Endothelial cell of umbilical vein (primary cell): ENCODE measurements around the gene ZNF454. TPM values are rescaled to one million over a fixed set of nuclear protein-coding genes. Genes with fewer than 3 reads are reported as not detected.

Experiments
- BruUV-seq: library from RNA; stranded (reverse); fragments of 400-500 nt; replicated peaks from 2 replicates; lab custom pipeline; 2021; lab: Mats Ljungman, UMichigan
- CTCF ChIA-PET: fragments of 300-600, 350-600 bp; sonication (Branson Sonifier 250); formaldehyde crosslinking; loops from one replicate; lab custom pipeline; 2021; ENCODE audit warnings: antibody characterized with exemption, inconsistent platforms; lab: Charles Lee
- POLR2A ChIA-PET: fragments of 300-600, 350-600 bp; sonication (Branson Sonifier 250); formaldehyde crosslinking; loops from one replicate; lab custom pipeline; 2021; ENCODE audit warnings: antibody characterized with exemption, inconsistent platforms; lab: Charles Lee
- DNase-seq: peaks from one replicate; pipeline ENCODE4 v3.0.0-alpha.2; 2011; ENCODE audit warnings: low read depth, low spot score
- FAIRE-seq: peaks from 2 replicates; lab custom pipeline; 2011; peaks lifted over from hg19 to GRCh38; lab: Jason Lieb, UNC
- H2AFZ ChIP-seq: 2 replicates; pipeline ENCODE4 v1.6.0; 2012; ENCODE audit warnings: low read depth, low read length, control low read depth, inconsistent platforms
- H3K27ac ChIP-seq: 2 replicates; pipeline ENCODE4 v1.5.1; 2011; ENCODE audit warnings: low read depth, mild to moderate bottlenecking, control low read depth, low read length, moderate library complexity; ENCODE audit not compliant: insufficient read depth
- H3K27me3 ChIP-seq, 2 experiments: 2 replicates each; pipeline versions ENCODE4 v1.6.0 to v1.6.1; 2011; ENCODE audit warnings: low read length in 2 of 2, mixed read lengths in 1 of 2; ENCODE audit not compliant: control insufficient read depth in 2 of 2, insufficient read depth in 2 of 2
- H3K36me3 ChIP-seq, 2 experiments: 2 replicates in 1 of 2; 3 replicates in 1 of 2; pipeline ENCODE4 v1.5.1; 2011; ENCODE audit warnings: low read length in 2 of 2, mild to moderate bottlenecking in 1 of 2, moderate library complexity in 1 of 2; ENCODE audit not compliant: control insufficient read depth in 2 of 2, insufficient read depth in 2 of 2; ENCODE audit errors: extremely low read depth in 1 of 2
- H3K4me1 ChIP-seq: 3 replicates; pipeline ENCODE4 v1.5.1; 2011; ENCODE audit warnings: mild to moderate bottlenecking, low read length; ENCODE audit not compliant: control insufficient read depth, insufficient read depth; ENCODE audit errors: extremely low read depth
- H3K4me2 ChIP-seq: 2 replicates; pipeline ENCODE4 v1.6.1; 2011; ENCODE audit warnings: low read length, control low read depth, mixed read lengths; ENCODE audit not compliant: insufficient read depth
- H3K4me3 ChIP-seq, 3 experiments: fragments of 200-600 bp in 1 of 3; sonication (generic), shearing (Covaris generic) in 1 of 3; replicated peaks in 1 of 3; 2 replicates each; pipeline ENCODE4 v1.5.1; 2011 to 2016; ENCODE audit warnings: control low read depth in 3 of 3, low read length in 3 of 3, mild to moderate bottlenecking in 2 of 3, inconsistent platforms in 1 of 3, low read depth in 1 of 3, moderate library complexity in 1 of 3; ENCODE audit not compliant: insufficient read depth in 1 of 3
- H3K79me2 ChIP-seq: 2 replicates; pipeline ENCODE4 v1.6.0; 2012; ENCODE audit warnings: low read length, inconsistent platforms; ENCODE audit not compliant: control insufficient read depth, insufficient read depth
- H3K9ac ChIP-seq: replicated peaks from 2 replicates; pipeline ENCODE3; 2011; ENCODE audit warnings: low read length, control low read depth; ENCODE audit not compliant: insufficient read depth; ENCODE audit errors: extremely low read depth
- H3K9me1 ChIP-seq: replicated peaks from 3 replicates; pipeline ENCODE4 v1.6.0; 2011; ENCODE audit warnings: mild to moderate bottlenecking, low read length; ENCODE audit not compliant: control insufficient read depth, insufficient read depth; ENCODE audit errors: extremely low read depth
- H3K9me3 ChIP-seq: replicated peaks from 2 replicates; pipeline ENCODE4 v1.5.1; 2012; ENCODE audit warnings: low read length, inconsistent platforms; ENCODE audit not compliant: control insufficient read depth, insufficient read depth
- H4K20me1 ChIP-seq: replicated peaks from 2 replicates; pipeline ENCODE3; 2011; ENCODE audit warnings: mild to moderate bottlenecking, low read length; ENCODE audit not compliant: control insufficient read depth, insufficient read depth; ENCODE audit errors: extremely low read depth
- CTCF ChIP-seq, 2 donors: IDR thresholded peaks; 1 replicate in 1 of 2; 2 replicates in 1 of 2; pipeline ENCODE4 v1.5.1; 2011; ENCODE audit warnings: low read length in 2 of 2, mild to moderate bottlenecking in 2 of 2, moderate library complexity in 2 of 2, control low read depth in 1 of 2, inconsistent platforms in 1 of 2, low read depth in 1 of 2; ENCODE audit not compliant: insufficient read depth in 1 of 2; ENCODE audit errors: extremely low read depth in 1 of 2
- EZH2 ChIP-seq: IDR thresholded peaks from 2 replicates; pipeline ENCODE4 v1.6.1; 2012; ENCODE audit warnings: borderline replicate concordance, low read depth, mild to moderate bottlenecking, moderate library complexity, low read length, inconsistent platforms; ENCODE audit not compliant: severe bottlenecking
- FOS ChIP-seq: IDR thresholded peaks from 2 replicates; pipeline ENCODE4 v1.6.1; 2011; ENCODE audit warnings: mild to moderate bottlenecking, low read length, moderate library complexity, borderline replicate concordance; ENCODE audit not compliant: insufficient read depth
- GATA2 ChIP-seq: IDR thresholded peaks from 2 replicates; pipeline ENCODE4 v1.7.0; 2011; ENCODE audit warnings: low read depth, mild to moderate bottlenecking, moderate library complexity, mixed read lengths, low read length; ENCODE audit not compliant: insufficient read length, insufficient read depth
- JUN ChIP-seq: IDR thresholded peaks from 2 replicates; pipeline ENCODE4 v1.6.1; 2011; ENCODE audit warnings: borderline replicate concordance, low read depth; ENCODE audit not compliant: insufficient read length, insufficient read depth
- MYC ChIP-seq: IDR thresholded peaks from one replicate; pipeline ENCODE4 v1.6.1; 2011; ENCODE audit warnings: mild to moderate bottlenecking, low read depth, low read length
- POLR2A ChIP-seq: IDR thresholded peaks from 2 replicates; pipeline ENCODE4 v1.6.1; 2012; ENCODE audit warnings: low read depth, mild to moderate bottlenecking, control low read depth, low read length
- POLR2AphosphoS5 ChIP-seq: IDR thresholded peaks from 2 replicates; pipeline ENCODE4 v1.6.1; 2012; ENCODE audit warnings: low read depth, mild to moderate bottlenecking, control low read depth, low read length, moderate library complexity; ENCODE audit not compliant: insufficient read depth
- dilution Hi-C: fragments of 300-500 bp; cut with MboI; formaldehyde crosslinking; loops from one replicate; pipeline ENCODE4 v1.15.0; 2019; ENCODE audit warnings: low sequenced_read_pairs; ENCODE audit not compliant: extremely low pct_ligation_motif_present
- intact Hi-C: fragments of 100-400 bp; cut with micrococcal nuclease; formaldehyde crosslinking; loops from one replicate; pipeline ENCODE4 v1.10.0; 2022
- polyA plus RNA-seq, 4 experiments: library from polyadenylated mRNA; depleted of rRNA in 3 of 4; stranded (reverse) in 3 of 4; unstranded in 1 of 4; fragments of >200 nt; gene quantifications; 2 replicates each; pipeline versions ENCODE4 v1.2.1 to v1.2.3, GENCODE V29; 2011 to 2012; ENCODE audit warnings: missing spikeins in 1 of 4
- total RNA-seq: library from RNA; stranded (reverse); gene quantifications from 2 replicates; pipeline ENCODE4 v1.2.3, GENCODE V29; 2021
- TF ChIP-seq, protein P1 (sequence below): IDR thresholded peaks from 2 replicates; pipeline ENCODE4 v1.6.1; 2011; ENCODE audit not compliant: insufficient read depth, insufficient read length

Gene ZNF454
- total and polyA plus RNA-seq, 2 donors (not counting 3 experiments of a cell fraction or from before 2014, with no cell fraction given), result 0.14 to 0.55 TPM

GRCh38 chr5:178984145-178985072 lies 43.4 kb downstream of the ZNF454 start:
- H3K9me3 ChIP-seq, result peaks cover 5% of the 10 kb centered on the region
- FAIRE-seq, result no peak
- CTCF ChIA-PET, result no interaction called here

GRCh38 chr5:178986326-178986960 lies 45.4 kb downstream of the ZNF454 start:
- ChIA-PET CTCF (no interaction called here), POLR2A (no interaction called here)
- Histone ChIP-seq H3K27me3 (no peaks in the 10 kb centered on the region), H3K9me1 (no peaks in the 10 kb centered on the region), H3K9ac (no peak overlapping the region), H4K20me1 (no peaks in the 10 kb centered on the region), H3K4me3 (no peak overlapping the region), H2AFZ (no peak overlapping the region), H3K79me2 (no peaks in the 10 kb centered on the region), H3K36me3 (no peaks in the 10 kb centered on the region), H3K4me2 (no peak overlapping the region), H3K27ac (no peak overlapping the region), H3K4me1 (no peaks in the 10 kb centered on the region), H3K9me3 (peaks cover 7% of the 10 kb centered on the region)
- DNase-seq (no peak), FAIRE-seq (no peak)
- BruUV-seq, result no TSS peak
- dilution Hi-C loops (no loop called here), intact Hi-C loops (no loop called here)
- no peak for TF ChIP-seq POLR2A
- TF ChIP-seq, protein P1, sequence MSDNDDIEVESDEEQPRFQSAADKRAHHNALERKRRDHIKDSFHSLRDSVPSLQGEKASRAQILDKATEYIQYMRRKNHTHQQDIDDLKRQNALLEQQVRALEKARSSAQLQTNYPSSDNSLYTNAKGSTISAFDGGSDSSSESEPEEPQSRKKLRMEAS, result no peak
- no peak for TF ChIP-seq GATA2
- no peak for TF ChIP-seq MYC
- no peak for TF ChIP-seq JUN
- no peak for TF ChIP-seq FOS
- TF ChIP-seq POLR2AphosphoS5, result no peak
- no peak for TF ChIP-seq CTCF (IDR thresholded peaks at IDR 0.05; ENCODE audit: extremely low read depth in 1 of 2, insufficient read depth in 1 of 2, low read depth in 1 of 2, low read length in 2 of 2)
- no peak for TF ChIP-seq EZH2

More at GRCh38 chr5:178984145-178985072, 43.4 kb downstream of the ZNF454 start:
- Histone ChIP-seq H3K27me3 (no peaks in the 10 kb centered on the region), H3K79me2 (no peaks in the 10 kb centered on the region), H3K4me3 (no peak overlapping the region), H3K4me2 (no peak overlapping the region), H3K9ac (no peak overlapping the region), H3K9me1 (no peaks in the 10 kb centered on the region), H3K36me3 (no peaks in the 10 kb centered on the region), H3K27ac (no peak overlapping the region), H4K20me1 (no peaks in the 10 kb centered on the region), H2AFZ (no peak overlapping the region), H3K4me1 (no peaks in the 10 kb centered on the region)
- BruUV-seq, result no TSS peak
- dilution Hi-C loops, result no loop called here
- POLR2A ChIA-PET, result no interaction called here
- no peak for DNase-seq
- TF ChIP-seq JUN (no peak), POLR2AphosphoS5 (no peak), FOS (no peak), POLR2A (no peak), GATA2 (no peak)
- TF ChIP-seq, protein P1, result no peak
- intact Hi-C loops, result no loop called here
